ENCODE measurements around the gene FAM120B.

DNA sequence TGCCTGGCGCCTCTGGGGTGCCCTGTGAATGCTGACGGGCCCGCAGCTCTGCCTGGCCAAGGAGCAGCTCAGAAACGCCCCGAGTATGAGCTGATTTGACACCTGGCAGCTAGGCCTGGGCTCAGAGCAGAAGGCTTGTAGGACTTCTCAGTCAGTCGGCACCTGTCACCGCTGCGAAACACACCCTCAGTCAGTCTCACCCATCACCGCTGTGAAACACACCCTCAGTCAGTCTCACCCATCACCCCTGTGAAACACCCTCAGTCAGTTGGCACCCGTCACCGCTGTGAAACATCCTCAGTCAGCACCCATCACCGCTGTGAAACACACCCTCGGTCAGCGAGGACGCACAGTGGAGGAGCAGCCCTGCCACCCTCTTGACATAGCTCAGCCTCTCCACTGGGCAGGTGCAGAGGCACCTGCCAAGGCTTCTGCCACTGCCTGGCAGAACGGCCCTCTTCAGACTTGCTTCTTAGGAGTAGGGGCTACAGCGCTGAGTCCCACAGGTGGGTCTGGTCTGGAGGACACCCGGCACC lies 137.6 kb downstream of the FAM120B start:
- TF ChIP-seq, protein P1, sequence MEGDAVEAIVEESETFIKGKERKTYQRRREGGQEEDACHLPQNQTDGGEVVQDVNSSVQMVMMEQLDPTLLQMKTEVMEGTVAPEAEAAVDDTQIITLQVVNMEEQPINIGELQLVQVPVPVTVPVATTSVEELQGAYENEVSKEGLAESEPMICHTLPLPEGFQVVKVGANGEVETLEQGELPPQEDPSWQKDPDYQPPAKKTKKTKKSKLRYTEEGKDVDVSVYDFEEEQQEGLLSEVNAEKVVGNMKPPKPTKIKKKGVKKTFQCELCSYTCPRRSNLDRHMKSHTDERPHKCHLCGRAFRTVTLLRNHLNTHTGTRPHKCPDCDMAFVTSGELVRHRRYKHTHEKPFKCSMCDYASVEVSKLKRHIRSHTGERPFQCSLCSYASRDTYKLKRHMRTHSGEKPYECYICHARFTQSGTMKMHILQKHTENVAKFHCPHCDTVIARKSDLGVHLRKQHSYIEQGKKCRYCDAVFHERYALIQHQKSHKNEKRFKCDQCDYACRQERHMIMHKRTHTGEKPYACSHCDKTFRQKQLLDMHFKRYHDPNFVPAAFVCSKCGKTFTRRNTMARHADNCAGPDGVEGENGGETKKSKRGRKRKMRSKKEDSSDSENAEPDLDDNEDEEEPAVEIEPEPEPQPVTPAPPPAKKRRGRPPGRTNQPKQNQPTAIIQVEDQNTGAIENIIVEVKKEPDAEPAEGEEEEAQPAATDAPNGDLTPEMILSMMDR (IDR thresholded peaks at IDR 0.05; ENCODE audit: insufficient read depth, low read length): no peak
- TF ChIP-seq POLR2AphosphoS5 (IDR thresholded peaks at IDR 0.05; ENCODE audit: low read depth) (no peak), GABPA (IDR thresholded peaks at IDR 0.05; ENCODE audit: low read depth) (no peak), SPI1 (IDR thresholded peaks at IDR 0.05; ENCODE audit: borderline replicate concordance, low read depth) (no peak)
- TF ChIP-seq, protein P2, sequence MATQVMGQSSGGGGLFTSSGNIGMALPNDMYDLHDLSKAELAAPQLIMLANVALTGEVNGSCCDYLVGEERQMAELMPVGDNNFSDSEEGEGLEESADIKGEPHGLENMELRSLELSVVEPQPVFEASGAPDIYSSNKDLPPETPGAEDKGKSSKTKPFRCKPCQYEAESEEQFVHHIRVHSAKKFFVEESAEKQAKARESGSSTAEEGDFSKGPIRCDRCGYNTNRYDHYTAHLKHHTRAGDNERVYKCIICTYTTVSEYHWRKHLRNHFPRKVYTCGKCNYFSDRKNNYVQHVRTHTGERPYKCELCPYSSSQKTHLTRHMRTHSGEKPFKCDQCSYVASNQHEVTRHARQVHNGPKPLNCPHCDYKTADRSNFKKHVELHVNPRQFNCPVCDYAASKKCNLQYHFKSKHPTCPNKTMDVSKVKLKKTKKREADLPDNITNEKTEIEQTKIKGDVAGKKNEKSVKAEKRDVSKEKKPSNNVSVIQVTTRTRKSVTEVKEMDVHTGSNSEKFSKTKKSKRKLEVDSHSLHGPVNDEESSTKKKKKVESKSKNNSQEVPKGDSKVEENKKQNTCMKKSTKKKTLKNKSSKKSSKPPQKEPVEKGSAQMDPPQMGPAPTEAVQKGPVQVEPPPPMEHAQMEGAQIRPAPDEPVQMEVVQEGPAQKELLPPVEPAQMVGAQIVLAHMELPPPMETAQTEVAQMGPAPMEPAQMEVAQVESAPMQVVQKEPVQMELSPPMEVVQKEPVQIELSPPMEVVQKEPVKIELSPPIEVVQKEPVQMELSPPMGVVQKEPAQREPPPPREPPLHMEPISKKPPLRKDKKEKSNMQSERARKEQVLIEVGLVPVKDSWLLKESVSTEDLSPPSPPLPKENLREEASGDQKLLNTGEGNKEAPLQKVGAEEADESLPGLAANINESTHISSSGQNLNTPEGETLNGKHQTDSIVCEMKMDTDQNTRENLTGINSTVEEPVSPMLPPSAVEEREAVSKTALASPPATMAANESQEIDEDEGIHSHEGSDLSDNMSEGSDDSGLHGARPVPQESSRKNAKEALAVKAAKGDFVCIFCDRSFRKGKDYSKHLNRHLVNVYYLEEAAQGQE (IDR thresholded peaks at IDR 0.05; ENCODE audit: insufficient replicate concordance, low read depth): no peak

Data from HL-60 (cell line).